ENCODE results near the gene ZNF608.

Gene ZNF608, protein sequence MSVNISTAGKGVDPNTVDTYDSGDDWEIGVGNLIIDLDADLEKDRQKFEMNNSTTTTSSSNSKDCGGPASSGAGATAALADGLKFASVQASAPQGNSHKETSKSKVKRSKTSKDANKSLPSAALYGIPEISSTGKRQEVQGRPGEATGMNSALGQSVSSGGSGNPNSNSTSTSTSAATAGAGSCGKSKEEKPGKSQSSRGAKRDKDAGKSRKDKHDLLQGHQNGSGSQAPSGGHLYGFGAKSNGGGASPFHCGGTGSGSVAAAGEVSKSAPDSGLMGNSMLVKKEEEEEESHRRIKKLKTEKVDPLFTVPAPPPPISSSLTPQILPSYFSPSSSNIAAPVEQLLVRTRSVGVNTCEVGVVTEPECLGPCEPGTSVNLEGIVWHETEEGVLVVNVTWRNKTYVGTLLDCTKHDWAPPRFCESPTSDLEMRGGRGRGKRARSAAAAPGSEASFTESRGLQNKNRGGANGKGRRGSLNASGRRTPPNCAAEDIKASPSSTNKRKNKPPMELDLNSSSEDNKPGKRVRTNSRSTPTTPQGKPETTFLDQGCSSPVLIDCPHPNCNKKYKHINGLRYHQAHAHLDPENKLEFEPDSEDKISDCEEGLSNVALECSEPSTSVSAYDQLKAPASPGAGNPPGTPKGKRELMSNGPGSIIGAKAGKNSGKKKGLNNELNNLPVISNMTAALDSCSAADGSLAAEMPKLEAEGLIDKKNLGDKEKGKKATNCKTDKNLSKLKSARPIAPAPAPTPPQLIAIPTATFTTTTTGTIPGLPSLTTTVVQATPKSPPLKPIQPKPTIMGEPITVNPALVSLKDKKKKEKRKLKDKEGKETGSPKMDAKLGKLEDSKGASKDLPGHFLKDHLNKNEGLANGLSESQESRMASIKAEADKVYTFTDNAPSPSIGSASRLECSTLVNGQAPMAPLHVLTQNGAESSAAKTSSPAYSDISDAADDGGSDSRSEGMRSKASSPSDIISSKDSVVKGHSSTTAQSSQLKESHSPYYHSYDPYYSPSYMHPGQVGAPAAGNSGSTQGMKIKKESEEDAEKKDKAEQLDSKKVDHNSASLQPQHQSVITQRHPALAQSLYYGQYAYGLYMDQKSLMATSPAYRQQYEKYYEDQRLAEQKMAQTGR (N-terminal part only)

GRCh38 chr5:124745928-124746915 is at the start of gene ZNF608:
Gene ZNF608, minus strand, starts transcription at chr5:124746639. Its CDS starts 1,650 bp downstream, at chr5:124744989.
- peak in 10 of 14 donors; percentile 26 to 75 (median 54) for DNase-seq

DNA sequence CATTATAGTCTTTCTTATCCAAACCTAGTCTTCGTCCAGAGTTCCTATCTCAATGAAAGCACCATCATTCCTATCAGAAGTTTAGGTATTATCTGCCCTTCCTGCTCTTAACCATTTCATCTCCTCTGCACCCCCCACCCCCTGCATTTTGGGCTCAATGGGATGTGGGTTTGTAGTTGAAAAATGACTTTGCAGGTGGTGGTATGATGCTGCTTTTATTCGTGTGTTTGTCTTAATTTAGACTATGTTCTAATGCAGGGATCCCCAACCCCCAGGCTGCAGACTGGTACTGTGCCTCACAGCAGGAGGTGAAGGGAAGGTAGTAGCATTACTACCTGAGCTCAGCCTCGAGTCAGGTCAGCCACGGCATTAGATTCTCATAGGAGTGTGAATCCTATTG is 49.4 kb upstream of the ZNF608 start:
- no peak for DNase-seq

GRCh38 chr5:124790895-124791732 is 44.7 kb upstream of the ZNF608 start:
- DNase-seq: no peak

DNA sequence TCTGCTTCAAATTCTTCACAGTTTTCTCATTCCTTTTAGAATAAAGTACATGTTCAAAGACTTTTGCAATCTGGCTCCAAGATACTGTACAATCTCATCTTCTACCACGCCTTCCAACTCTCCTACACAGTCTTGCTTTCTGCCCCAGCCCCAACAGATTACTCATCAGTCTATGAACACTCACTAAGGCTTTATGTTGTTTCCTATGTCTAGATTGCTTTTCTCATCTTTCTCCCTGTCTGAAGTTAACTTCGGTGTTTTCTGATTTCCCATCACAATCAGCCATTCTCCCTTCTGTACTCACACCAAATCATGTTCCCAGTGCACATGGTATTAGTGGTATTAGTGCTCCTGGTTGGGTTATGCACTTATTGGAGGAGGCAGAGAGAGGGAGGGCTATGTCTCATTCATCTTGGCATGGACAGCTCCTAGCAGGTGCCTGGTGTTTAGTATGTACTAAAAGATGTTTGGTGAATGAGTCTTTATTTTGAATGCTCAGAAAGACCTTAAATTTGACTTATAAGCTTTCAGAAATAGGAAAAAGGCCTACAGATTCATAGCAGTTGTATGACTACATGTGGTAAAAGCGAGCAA is 44.0 kb upstream of the ZNF608 start:
- no peak for DNase-seq

DNA sequence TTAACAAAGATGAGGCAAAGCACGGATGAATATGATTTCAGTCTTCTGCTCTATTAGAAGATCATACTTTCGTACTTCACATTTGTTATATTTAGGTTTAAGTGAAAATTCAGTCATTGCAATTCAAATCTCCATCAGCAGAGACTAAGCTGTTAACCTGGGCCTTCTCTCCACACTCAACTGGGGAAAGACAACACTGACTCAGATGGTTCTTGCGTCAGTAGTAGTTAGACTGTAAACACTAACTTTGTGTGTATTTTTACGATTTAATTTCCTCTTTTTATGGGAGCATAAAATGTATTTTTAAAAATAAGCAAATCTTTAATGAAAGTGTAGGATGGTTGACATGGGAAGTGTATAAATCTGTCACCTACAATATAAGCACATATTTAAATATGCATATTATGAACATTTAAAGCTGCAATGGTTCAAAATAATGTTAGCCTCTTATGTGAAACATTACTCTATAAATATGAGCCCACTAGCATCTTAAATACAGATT is 42.7 kb upstream of the ZNF608 start:
- no peak for DNase-seq

GRCh38 chr5:124783794-124784193 is 37.4 kb upstream of the ZNF608 start:
- no peak for DNase-seq

GRCh38 chr5:124783285-124783684 is 36.8 kb upstream of the ZNF608 start:
- no peak for DNase-seq

DNA sequence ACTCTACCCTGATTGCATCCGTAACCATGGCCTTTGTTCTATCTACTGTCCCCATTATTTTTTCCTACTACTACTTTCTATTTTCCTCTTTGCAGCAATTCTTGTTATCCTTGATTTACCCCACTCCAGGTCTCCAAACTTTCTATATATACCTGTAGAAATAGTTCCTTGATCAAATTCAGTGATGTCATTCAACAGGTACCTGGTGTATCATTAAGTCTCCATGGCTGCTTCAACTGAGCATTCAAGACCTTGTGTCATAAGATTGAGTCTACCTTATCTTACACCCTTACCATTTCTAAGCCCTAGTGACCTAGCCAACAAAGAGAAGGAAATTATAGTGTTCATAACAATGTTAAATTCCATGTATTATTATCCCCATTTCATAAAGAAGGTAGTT is 35.8 kb upstream of the ZNF608 start:
- no peak for DNase-seq

DNA sequence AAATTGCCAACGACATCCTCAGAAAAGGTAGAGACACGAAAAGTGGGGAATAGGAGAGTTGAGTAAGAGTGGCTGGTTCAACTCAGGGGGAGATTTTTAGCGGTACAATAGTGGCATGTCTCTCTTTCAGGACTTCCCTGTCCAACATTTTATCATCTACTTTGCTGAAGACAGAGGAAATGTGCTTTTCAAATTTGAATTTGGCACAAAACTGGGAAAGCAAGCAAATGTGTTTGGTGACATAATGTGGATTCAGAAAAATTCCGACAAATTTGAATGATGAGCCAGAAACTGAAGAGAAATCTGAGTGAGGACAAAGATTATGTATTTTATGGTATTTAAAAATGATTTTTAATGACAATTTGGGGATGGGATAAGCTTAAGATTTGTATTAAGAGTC is 33.6 kb upstream of the ZNF608 start:
- DNase-seq: no peak

- peak in 2 of 14 donors; percentile 6 to 21 for DNase-seq
Observed at GRCh38 chr5:124773315-124774311, 27.2 kb upstream of the ZNF608 start.

DNA sequence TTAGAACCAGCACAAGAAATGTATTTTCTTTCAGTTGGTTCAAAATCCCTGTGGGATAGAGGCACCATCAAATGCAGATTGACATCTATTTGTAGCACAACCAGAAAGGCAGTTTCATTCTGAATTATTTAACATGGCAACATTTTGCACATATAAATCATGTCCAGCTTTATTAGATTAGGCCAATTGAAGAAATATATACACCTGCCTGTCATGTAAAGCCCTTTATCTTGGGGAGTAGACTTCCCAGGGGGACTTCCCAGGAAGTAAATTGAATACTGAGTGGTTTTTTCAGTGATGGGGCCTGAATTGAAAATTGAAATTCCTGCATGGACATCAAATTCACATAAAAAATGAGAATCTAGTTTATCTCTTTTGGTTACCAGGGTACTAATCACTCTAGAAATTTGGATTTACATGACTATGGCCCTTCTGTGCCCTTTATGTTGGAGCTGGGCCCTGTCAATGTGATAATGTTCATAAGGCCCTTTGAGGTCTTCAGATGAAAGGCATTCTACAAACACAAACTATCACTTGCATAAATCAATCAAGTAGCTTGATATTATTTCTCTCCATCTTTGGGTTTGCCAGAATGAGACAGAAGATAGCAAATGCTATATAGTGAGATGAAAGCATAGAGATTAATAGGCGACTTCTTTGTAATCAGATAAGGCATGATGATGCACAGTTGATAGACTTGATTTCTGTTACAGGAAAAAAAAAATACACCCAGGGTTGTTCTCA is 26.2 kb upstream of the ZNF608 start:
- DNase-seq: no peak

DNA sequence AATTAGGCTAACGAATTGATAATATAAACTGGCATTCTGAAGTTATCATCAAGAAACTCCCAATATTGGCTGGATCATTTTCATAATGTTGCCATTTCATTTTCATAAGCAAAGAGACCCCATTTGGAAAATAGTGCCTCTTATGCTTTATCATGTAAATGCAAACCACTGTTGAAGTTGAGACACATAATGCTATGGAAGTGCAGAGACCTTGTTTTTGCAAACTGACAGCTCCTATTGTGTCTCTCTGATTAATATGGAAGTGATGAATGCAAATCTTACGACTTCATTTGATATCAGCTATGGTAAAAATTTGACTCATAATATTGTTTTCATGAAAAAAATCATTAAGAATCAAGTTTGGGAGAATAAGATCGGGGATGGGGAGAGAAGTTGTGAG is 25.3 kb upstream of the ZNF608 start:
- no peak for DNase-seq

DNA sequence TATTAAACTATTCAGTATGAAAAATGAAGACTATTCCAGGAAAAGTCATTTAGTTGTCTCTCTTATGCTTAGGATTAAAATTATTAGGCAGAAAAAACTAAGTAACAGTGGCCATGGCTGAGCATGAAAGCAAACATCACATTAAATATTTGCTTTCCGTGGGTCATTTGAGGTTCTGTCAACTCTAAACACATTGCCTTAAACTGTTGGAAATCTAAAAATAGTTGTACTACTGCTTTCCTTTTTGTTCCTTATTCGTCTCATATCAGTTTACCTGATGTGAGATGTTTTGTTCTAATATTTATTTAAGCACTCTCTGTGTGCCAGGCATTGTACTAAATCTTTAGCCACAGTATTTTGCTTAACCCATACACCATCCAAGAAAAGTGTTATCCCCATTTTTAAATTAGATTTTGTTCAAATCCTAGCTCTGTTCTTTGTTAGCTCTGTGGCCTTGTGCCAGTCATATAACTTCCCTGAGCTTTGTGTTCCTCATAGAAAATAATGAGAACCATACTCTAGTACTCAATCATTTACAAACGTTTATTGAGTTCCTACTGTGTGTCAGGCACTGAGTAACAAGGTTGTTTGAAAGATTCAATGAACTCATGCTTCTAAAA is 18.7 kb upstream of the ZNF608 start:
- DNase-seq: no peak

DNA sequence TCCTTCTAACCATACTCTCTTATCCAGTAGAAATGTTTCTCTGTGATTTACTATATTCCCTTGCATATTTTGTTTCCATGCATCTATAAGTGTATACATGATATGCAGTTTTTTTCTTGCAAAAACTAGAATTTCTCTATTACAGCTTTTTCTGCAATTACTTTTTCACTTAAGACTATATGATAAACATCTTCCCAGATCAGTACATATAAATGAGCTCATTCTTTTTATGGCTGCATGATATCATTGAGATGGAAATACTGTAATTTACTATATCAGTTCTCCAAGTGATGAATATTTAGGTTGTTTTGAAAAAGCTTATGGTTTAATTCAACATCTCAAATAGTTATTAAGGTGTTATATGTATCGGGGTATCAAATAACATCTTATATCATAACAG is 18.1 kb upstream of the ZNF608 start:
- no peak for DNase-seq

DNA sequence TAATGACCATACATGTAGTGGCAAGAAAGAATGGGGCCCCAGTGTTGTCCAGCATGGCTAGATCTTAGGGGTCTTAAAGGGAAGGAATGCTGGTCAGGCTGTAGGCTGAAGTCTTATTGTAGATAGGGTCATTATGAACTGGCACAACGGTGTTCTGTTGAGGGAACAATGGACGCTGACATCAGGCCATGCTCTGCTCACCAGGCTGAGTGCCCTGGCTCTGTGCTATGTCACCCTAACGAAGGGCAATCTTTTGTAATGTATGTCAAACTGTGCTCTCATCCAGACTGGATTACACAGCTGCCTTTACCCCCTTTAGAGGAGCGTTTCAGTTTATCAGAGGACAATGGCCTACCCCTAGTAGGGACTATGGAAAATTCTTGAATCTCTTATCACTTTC is 14.6 kb upstream of the ZNF608 start:
- peak in 2 of 14 donors; percentile 8 to 10 for DNase-seq

DNA sequence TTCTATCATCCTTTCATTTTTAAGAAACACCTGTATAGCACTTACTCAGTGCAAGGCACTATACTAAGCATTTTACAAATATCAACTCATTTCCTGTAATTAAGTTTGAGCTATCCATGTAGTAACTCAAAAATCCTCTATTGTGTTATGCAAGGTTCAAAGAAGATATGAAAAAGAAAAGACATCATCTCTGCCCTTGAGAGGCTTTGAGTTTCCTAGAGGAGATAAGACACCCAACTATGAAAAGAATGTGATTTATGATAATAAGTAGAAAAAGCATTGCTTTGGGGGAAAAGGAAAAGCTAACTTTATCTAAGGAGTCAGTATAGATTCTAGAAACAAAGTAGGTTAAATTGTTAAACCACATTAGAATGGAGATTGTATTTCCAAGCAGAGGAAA is 14.2 kb upstream of the ZNF608 start:
- no peak for DNase-seq

GRCh38 chr5:124755565-124755964 is 9.1 kb upstream of the ZNF608 start:
- DNase-seq: peak in 7 of 14 donors; percentile 8 to 46 (median 37)

- no peak for DNase-seq
Observed at GRCh38 chr5:124755041-124755440, 8.6 kb upstream of the ZNF608 start.

All from C1 segment of cervical spinal cord (tissue), 14 donors.